ENCODE results near the gene NABP1. TPM values are rescaled to one million over a fixed set of nuclear protein-coding genes. Genes with fewer than 3 reads are reported as not detected.

The NABP1 gene
- total RNA-seq, 1 experiment from 2014 or later = 5.8 TPM

GRCh38 chr2:191645032-191645431 is 32.9 kb upstream of the NABP1 start:
- Mint-ChIP-seq H3K4me3 (no peak overlapping the region), H3K27me3 (ENCODE audit: low read depth) (no peaks in the 10 kb centered on the region; the same call in none of the 2 replicates), H3K27ac (no peak overlapping the region), H3K4me1 (no peaks in the 10 kb centered on the region), H3K9me3 (no peaks in the 10 kb centered on the region), H3K36me3 (no peaks in the 10 kb centered on the region)
- TF ChIP-seq, protein P1, sequence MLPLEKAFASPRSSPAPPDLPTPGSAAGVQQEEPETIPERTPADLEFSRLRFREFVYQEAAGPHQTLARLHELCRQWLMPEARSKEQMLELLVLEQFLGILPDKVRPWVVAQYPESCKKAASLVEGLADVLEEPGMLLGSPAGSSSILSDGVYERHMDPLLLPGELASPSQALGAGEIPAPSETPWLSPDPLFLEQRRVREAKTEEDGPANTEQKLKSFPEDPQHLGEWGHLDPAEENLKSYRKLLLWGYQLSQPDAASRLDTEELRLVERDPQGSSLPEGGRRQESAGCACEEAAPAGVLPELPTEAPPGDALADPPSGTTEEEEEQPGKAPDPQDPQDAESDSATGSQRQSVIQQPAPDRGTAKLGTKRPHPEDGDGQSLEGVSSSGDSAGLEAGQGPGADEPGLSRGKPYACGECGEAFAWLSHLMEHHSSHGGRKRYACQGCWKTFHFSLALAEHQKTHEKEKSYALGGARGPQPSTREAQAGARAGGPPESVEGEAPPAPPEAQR (CRISPR knock-in tag; IDR thresholded peaks at IDR 0.05) = no peak
- TF ChIP-seq CREM (CRISPR knock-in tag; IDR thresholded peaks at IDR 0.05) = no peak
- TF ChIP-seq MLX (CRISPR knock-in tag; IDR thresholded peaks at IDR 0.05) = no peak
- TF ChIP-seq, protein P2, sequence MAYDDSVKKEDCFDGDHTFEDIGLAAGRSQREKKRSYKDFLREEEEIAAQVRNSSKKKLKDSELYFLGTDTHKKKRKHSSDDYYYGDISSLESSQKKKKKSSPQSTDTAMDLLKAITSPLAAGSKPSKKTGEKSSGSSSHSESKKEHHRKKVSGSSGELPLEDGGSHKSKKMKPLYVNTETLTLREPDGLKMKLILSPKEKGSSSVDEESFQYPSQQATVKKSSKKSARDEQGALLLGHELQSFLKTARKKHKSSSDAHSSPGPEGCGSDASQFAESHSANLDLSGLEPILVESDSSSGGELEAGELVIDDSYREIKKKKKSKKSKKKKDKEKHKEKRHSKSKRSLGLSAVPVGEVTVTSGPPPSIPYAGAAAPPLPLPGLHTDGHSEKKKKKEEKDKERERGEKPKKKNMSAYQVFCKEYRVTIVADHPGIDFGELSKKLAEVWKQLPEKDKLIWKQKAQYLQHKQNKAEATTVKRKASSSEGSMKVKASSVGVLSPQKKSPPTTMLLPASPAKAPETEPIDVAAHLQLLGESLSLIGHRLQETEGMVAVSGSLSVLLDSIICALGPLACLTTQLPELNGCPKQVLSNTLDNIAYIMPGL (CRISPR knock-in tag; IDR thresholded peaks at IDR 0.05) = no peak
- no peak for TF ChIP-seq TEAD1 (CRISPR knock-in tag; IDR thresholded peaks at IDR 0.05)
- TF ChIP-seq RORB (CRISPR knock-in tag; IDR thresholded peaks at IDR 0.05) = no peak
- TF ChIP-seq HMGA2 (CRISPR knock-in tag; IDR thresholded peaks at IDR 0.05) = no peak
- TF ChIP-seq, protein P3, sequence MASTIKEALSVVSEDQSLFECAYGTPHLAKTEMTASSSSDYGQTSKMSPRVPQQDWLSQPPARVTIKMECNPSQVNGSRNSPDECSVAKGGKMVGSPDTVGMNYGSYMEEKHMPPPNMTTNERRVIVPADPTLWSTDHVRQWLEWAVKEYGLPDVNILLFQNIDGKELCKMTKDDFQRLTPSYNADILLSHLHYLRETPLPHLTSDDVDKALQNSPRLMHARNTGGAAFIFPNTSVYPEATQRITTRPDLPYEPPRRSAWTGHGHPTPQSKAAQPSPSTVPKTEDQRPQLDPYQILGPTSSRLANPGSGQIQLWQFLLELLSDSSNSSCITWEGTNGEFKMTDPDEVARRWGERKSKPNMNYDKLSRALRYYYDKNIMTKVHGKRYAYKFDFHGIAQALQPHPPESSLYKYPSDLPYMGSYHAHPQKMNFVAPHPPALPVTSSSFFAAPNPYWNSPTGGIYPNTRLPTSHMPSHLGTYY (CRISPR knock-in tag; IDR thresholded peaks at IDR 0.05) = no peak
- no peak for TF ChIP-seq TP53 (CRISPR knock-in tag; IDR thresholded peaks at IDR 0.05)
- TF ChIP-seq ZNF232 (CRISPR knock-in tag; IDR thresholded peaks at IDR 0.05) = no peak
- TF ChIP-seq ZNF512 (CRISPR knock-in tag; IDR thresholded peaks at IDR 0.05; ENCODE audit: borderline replicate concordance) = no peak
- no peak for TF ChIP-seq USF1 (CRISPR knock-in tag; IDR thresholded peaks at IDR 0.05)
- TF ChIP-seq ZNF263 (CRISPR knock-in tag; IDR thresholded peaks at IDR 0.05; ENCODE audit: low read depth) = no peak
- no peak for TF ChIP-seq ZNF425 (CRISPR knock-in tag; conservative IDR thresholded peaks at IDR 0.05)
- TF ChIP-seq SP1 (CRISPR knock-in tag; conservative IDR thresholded peaks at IDR 0.05) = no peak
- TF ChIP-seq MXD4 (CRISPR knock-in tag; IDR thresholded peaks at IDR 0.05; ENCODE audit: borderline replicate concordance) = no peak
- TF ChIP-seq NFE2L1 (CRISPR knock-in tag; IDR thresholded peaks at IDR 0.05) = no peak
- no peak for TF ChIP-seq ESRRA (CRISPR knock-in tag; IDR thresholded peaks at IDR 0.05; ENCODE audit: borderline replicate concordance)
- no peak for TF ChIP-seq EMX1 (CRISPR knock-in tag; IDR thresholded peaks at IDR 0.05)
- TF ChIP-seq ATF1 (CRISPR knock-in tag; IDR thresholded peaks at IDR 0.05) = no peak
- CTCF ChIA-PET = no interaction called here
- DNase-seq (ENCODE audit: low spot score) (no peak), ATAC-seq (no peak)
- POLR2A ChIA-PET = interaction anchor here (0.6 kb wide), 1 partner anchor 103 kb away, joined by 3 read pairs; no protein-coding TSS in a partner anchor

Data from WTC11 (cell line).